Activated naive CD4-positive, alpha-beta T cell treated with anti-CD3 and anti-CD28 coated beads, Interleukin-2, amount 50 U/mL, for 72 hours (primary cell): ENCODE results near the gene NLRP3. TPM values are rescaled to one million over a fixed set of nuclear protein-coding genes. Genes with fewer than 3 reads are reported as not detected.
A peak's percentile ranks its signal among the peaks of the same experiment; 100 is the strongest.

ENCODE experiments used
- ATAC-seq, 2 donors: fragments of 150-1000 bp; cut with Tn5 transposase; 2 replicates each; pipeline ENCODE4 v1.10.0; 2021; ENCODE audit warnings: mild to moderate bottlenecking in 2 of 2, moderate library complexity in 2 of 2
- DNase-seq, 2 donors: peaks; one replicate each; pipeline ENCODE4 v3.0.0; 2021 to 2022; ENCODE audit warnings: low spot score in 2 of 2
- H3K27ac Mint-ChIP-seq, 2 donors: one replicate each; pipeline ENCODE4 v1.8.0; 2022; ENCODE audit warnings: mild to moderate bottlenecking in 2 of 2, mixed read lengths in 2 of 2
- H3K36me3 Mint-ChIP-seq, 2 donors: one replicate each; pipeline ENCODE4 v1.8.0; 2022; ENCODE audit warnings: mixed read lengths in 2 of 2
- H3K9me3 Mint-ChIP-seq, 2 donors: one replicate each; pipeline ENCODE4 v1.8.0; 2022; ENCODE audit warnings: mixed read lengths in 2 of 2
- total RNA-seq, 2 donors: library from RNA; stranded (reverse); gene quantifications; one replicate each; pipeline ENCODE4 v1.2.3, GENCODE V29; 2022

The NLRP3 gene
- total RNA-seq, 2 donors from 2014 or later: 0.34 to 1.3 TPM

- ATAC-seq (no peak), DNase-seq (no peak)
- H3K9me3 Mint-ChIP-seq: no peaks in the 10 kb centered on the region
- H3K27ac Mint-ChIP-seq: no peak overlapping the region
- peaks cover 4 to 8% of the 10 kb centered on the region in 2 donors for H3K36me3 Mint-ChIP-seq
Measured at GRCh38 chr1:247417831-247418230, 1.9 kb downstream of the NLRP3 start.

GRCh38 chr1:247419336-247419735 is 3.4 kb downstream of the NLRP3 start:
- Mint-ChIP-seq H3K27ac (no peak overlapping the region), H3K36me3 (peaks cover 4 to 15% of the 10 kb centered on the region in 2 donors), H3K9me3 (no peaks in the 10 kb centered on the region)
- DNase-seq (no peak), ATAC-seq (no peak)

GRCh38 chr1:247421074-247421473 is 5.1 kb downstream of the NLRP3 start:
- Mint-ChIP-seq H3K9me3 (no peaks in the 10 kb centered on the region), H3K27ac (no peak overlapping the region), H3K36me3 (peaks cover 4 to 32% of the 10 kb centered on the region in 2 donors)
- ATAC-seq (peak; percentile 92 to 96), DNase-seq (no peak)

- ATAC-seq (no peak), DNase-seq (no peak)
- H3K9me3 Mint-ChIP-seq: no peaks in the 10 kb centered on the region
- peaks cover 0 to 26% of the 10 kb centered on the region in 2 donors for H3K36me3 Mint-ChIP-seq
- no peak overlapping the region for H3K27ac Mint-ChIP-seq
Measured at GRCh38 chr1:247429496-247429895, 13.5 kb downstream of the NLRP3 start.

- ATAC-seq (no peak), DNase-seq (no peak)
- no peak overlapping the region for H3K27ac Mint-ChIP-seq
- H3K9me3 Mint-ChIP-seq: no peaks in the 10 kb centered on the region
- peaks cover 0 to 17% of the 10 kb centered on the region in 2 donors for H3K36me3 Mint-ChIP-seq
Measured at GRCh38 chr1:247430434-247430833, 14.5 kb downstream of the NLRP3 start.

- H3K36me3 Mint-ChIP-seq: peaks cover 0 to 5% of the 10 kb centered on the region in 2 donors
Measured at GRCh38 chr1:247431643-247432042, 15.7 kb downstream of the NLRP3 start.

GRCh38 chr1:247434005-247434404 is 18.0 kb downstream of the NLRP3 start:
- no peak overlapping the region for H3K27ac Mint-ChIP-seq

More at GRCh38 chr1:247431643-247432042, 15.7 kb downstream of the NLRP3 start:
- Mint-ChIP-seq H3K27ac (no peak overlapping the region), H3K9me3 (no peaks in the 10 kb centered on the region)
- DNase-seq: no peak
- no peak for ATAC-seq

GRCh38 chr1:247435030-247435758 is 19.2 kb downstream of the NLRP3 start:
- DNase-seq (no peak), ATAC-seq (no peak)
- Mint-ChIP-seq H3K27ac (no peak overlapping the region), H3K36me3 (peaks cover 0 to 7% of the 10 kb centered on the region in 2 donors), H3K9me3 (no peaks in the 10 kb centered on the region)

More at GRCh38 chr1:247434005-247434404, 18.0 kb downstream of the NLRP3 start:
- Mint-ChIP-seq H3K9me3 (no peaks in the 10 kb centered on the region), H3K36me3 (peaks cover 0 to 4% of the 10 kb centered on the region in 2 donors)
- no peak for DNase-seq
- ATAC-seq: no peak

GRCh38 chr1:247435759-247436147 is 19.8 kb downstream of the NLRP3 start:
- ATAC-seq: no peak
- no peak for DNase-seq
- Mint-ChIP-seq H3K9me3 (no peaks in the 10 kb centered on the region), H3K27ac (no peak overlapping the region), H3K36me3 (peaks cover 0 to 12% of the 10 kb centered on the region in 2 donors)

GRCh38 chr1:247437551-247438505 is 21.9 kb downstream of the NLRP3 start:
- Mint-ChIP-seq H3K27ac (no peak overlapping the region), H3K36me3 (peaks cover 0 to 14% of the 10 kb centered on the region in 2 donors), H3K9me3 (no peaks in the 10 kb centered on the region)
- ATAC-seq: no peak
- no peak for DNase-seq

- DNase-seq: no peak
- peak in 1 of 2 donors; percentile 18 for ATAC-seq
- Mint-ChIP-seq H3K9me3 (no peaks in the 10 kb centered on the region), H3K36me3 (peaks cover 0 to 16% of the 10 kb centered on the region in 2 donors), H3K27ac (no peak overlapping the region)
Measured at GRCh38 chr1:247440001-247440620, 24.1 kb downstream of the NLRP3 start.

- Mint-ChIP-seq H3K27ac (no peak overlapping the region), H3K36me3 (peaks cover under 1 to 22% of the 10 kb centered on the region in 2 donors), H3K9me3 (no peaks in the 10 kb centered on the region)
- ATAC-seq (no peak), DNase-seq (no peak)
Measured at GRCh38 chr1:247441606-247442005, 25.6 kb downstream of the NLRP3 start.

- Mint-ChIP-seq H3K9me3 (no peaks in the 10 kb centered on the region), H3K27ac (no peak overlapping the region), H3K36me3 (peaks cover 6 to 24% of the 10 kb centered on the region in 2 donors)
- DNase-seq (no peak), ATAC-seq (no peak)
Measured at GRCh38 chr1:247442164-247442563, 26.2 kb downstream of the NLRP3 start.

GRCh38 chr1:247443641-247444040 is 27.7 kb downstream of the NLRP3 start:
- peaks cover 10 to 26% of the 10 kb centered on the region in 2 donors for H3K36me3 Mint-ChIP-seq
- H3K9me3 Mint-ChIP-seq: no peaks in the 10 kb centered on the region
- DNase-seq (no peak), ATAC-seq (no peak)
- no peak overlapping the region for H3K27ac Mint-ChIP-seq

- DNase-seq (no peak), ATAC-seq (no peak)
- no peaks in the 10 kb centered on the region for H3K9me3 Mint-ChIP-seq
- peaks cover 10 to 26% of the 10 kb centered on the region in 2 donors for H3K36me3 Mint-ChIP-seq
- no peak overlapping the region for H3K27ac Mint-ChIP-seq
Measured at GRCh38 chr1:247444571-247444970, 28.6 kb downstream of the NLRP3 start.

- Mint-ChIP-seq H3K27ac (no peak overlapping the region), H3K9me3 (no peaks in the 10 kb centered on the region), H3K36me3 (peaks cover 10 to 19% of the 10 kb centered on the region in 2 donors)
- ATAC-seq: no peak
- DNase-seq: no peak
Measured at GRCh38 chr1:247445526-247446356, 29.8 kb downstream of the NLRP3 start.
